ENCODE data around the gene MYRIP. TPM values are rescaled to one million over a fixed set of nuclear protein-coding genes. Genes with fewer than 3 reads are reported as not detected.

MYRIP gene
- total RNA-seq, 4 donors from 2014 or later, result 2.4 to 9.8 (median 4.4) TPM

GRCh38 chr3:40035177-40035576 is 225.8 kb downstream of the MYRIP start:
- TF ChIP-seq CTCF (IDR thresholded peaks at IDR 0.05; ENCODE audit: low read depth), result no peak

GRCh38 chr3:40037582-40037981 is 228.2 kb downstream of the MYRIP start:
- TF ChIP-seq CTCF (IDR thresholded peaks at IDR 0.05; ENCODE audit: low read depth), result no peak

GRCh38 chr3:40042752-40043443 is 233.5 kb downstream of the MYRIP start:
- TF ChIP-seq CTCF (IDR thresholded peaks at IDR 0.05; ENCODE audit: low read depth), result no peak

DNA sequence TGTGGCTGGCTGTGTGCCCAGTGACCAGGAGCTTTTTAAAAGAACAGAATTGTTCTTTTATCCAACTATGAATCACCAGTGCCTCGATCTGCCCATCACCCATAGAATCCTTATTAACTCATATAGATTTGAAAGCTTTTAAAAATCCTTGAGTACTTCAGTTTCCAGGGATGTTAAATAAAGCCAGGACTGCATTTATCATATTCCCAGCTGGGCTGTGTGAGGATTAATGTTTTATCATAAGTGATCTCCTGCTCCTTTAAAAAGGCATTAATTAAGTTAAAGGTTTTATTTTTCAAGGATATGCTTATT is 234.0 kb downstream of the MYRIP start:
- no peak for TF ChIP-seq CTCF (IDR thresholded peaks at IDR 0.05; ENCODE audit: low read depth)

GRCh38 chr3:40044487-40044886 is 235.1 kb downstream of the MYRIP start:
- no peak for TF ChIP-seq CTCF (IDR thresholded peaks at IDR 0.05; ENCODE audit: low read depth)

- TF ChIP-seq CTCF (IDR thresholded peaks at IDR 0.05; ENCODE audit: low read depth), result no peak
These were observed 235.6 kb downstream of the MYRIP start for GRCh38 chr3:40045051-40045450.

DNA sequence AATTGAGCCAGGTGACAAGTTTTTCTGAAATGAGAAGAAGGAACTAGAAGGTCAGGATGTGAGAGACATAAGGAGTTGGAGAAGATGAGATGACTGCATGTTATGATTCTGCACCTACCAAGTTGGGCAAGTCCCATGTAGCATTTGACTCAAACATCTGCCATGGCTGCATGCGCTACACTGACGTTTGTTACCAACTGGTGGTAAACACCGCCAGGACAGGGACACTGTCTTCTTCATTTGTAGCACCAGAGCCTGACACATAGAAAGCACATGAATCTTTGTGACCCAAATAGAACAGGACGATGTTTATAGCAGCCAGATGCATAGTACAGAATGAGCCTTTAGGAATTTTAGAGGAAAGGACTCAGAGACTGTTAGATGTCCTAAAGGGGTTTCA is 236.7 kb downstream of the MYRIP start:
- no peak for TF ChIP-seq CTCF (IDR thresholded peaks at IDR 0.05; ENCODE audit: low read depth)
